Karpas-422 (cell line): ENCODE measurements around the gene RIMS4. TPM values are rescaled to one million over a fixed set of nuclear protein-coding genes. Genes with fewer than 3 reads are reported as not detected.

Source experiments
- DNase-seq: peaks from one replicate; pipeline ENCODE4 v3.0.0-alpha.2; 2015
- H2AFZ ChIP-seq: fragments of 200-600 bp; sonication (generic); 2 replicates; pipeline ENCODE4 v1.6.1; 2014; ENCODE audit warnings: antibody characterized with exemption, low read length, mixed read lengths
- H3K27ac ChIP-seq: fragments of 200-600 bp; sonication (generic); 2 replicates; pipeline ENCODE4 v1.5.1; 2014; ENCODE audit warnings: mild to moderate bottlenecking, low read length, moderate library complexity
- H3K27me3 ChIP-seq: fragments of 200-600 bp; sonication (generic); 2 replicates; pipeline ENCODE4 v1.6.1; 2014; ENCODE audit warnings: low read length, mixed read lengths
- H3K36me3 ChIP-seq: fragments of 200-600 bp; sonication (generic); 2 replicates; pipeline ENCODE4 v1.6.1; 2014; ENCODE audit warnings: low read length, mixed read lengths; ENCODE audit not compliant: insufficient read depth
- H3K4me1 ChIP-seq: fragments of 200-600 bp; sonication (generic); 2 replicates; pipeline ENCODE4 v1.6.1; 2014; ENCODE audit warnings: mild to moderate bottlenecking, low read length, mixed read lengths
- H3K4me2 ChIP-seq: fragments of 200-600 bp; sonication (generic); 2 replicates; pipeline ENCODE4 v1.6.1; 2014; ENCODE audit warnings: low read length, low read depth, mild to moderate bottlenecking; ENCODE audit not compliant: poor library complexity, severe bottlenecking
- H3K4me3 ChIP-seq: fragments of 200-600 bp; sonication (generic); 2 replicates; pipeline ENCODE4 v1.5.1; 2014; ENCODE audit warnings: mild to moderate bottlenecking, antibody characterized with exemption, low read length, mixed read lengths
- H3K79me2 ChIP-seq: fragments of 200-600 bp; sonication (generic); 2 replicates; pipeline ENCODE4 v1.6.1; 2014; ENCODE audit warnings: mild to moderate bottlenecking, low read length, mixed read lengths
- H3K9ac ChIP-seq: fragments of 200-600 bp; sonication (generic); 2 replicates; pipeline ENCODE4 v1.6.0; 2014; ENCODE audit warnings: low read length
- H3K9me2 ChIP-seq: fragments of 200-600 bp; sonication (generic), shearing (Covaris generic); replicated peaks from 2 replicates; pipeline ENCODE4 v1.6.0; 2014; ENCODE audit warnings: mild to moderate bottlenecking, low read length, moderate library complexity; ENCODE audit not compliant: insufficient read depth
- H3K9me3 ChIP-seq: fragments of 300-700, 200-600 bp; sonication (generic); 2 replicates; pipeline ENCODE4 v1.6.1; 2014; ENCODE audit warnings: low read length, mixed read lengths
- H4K20me1 ChIP-seq: fragments of 200-600 bp; sonication (generic); 2 replicates; pipeline ENCODE4 v1.6.1; 2014; ENCODE audit warnings: mild to moderate bottlenecking, antibody characterized with exemption, low read length, low read depth; ENCODE audit not compliant: insufficient read depth
- total RNA-seq: library from RNA; depleted of rRNA; stranded (reverse); fragments of >200 nt; shearing (Covaris generic); gene quantifications from 2 replicates; pipeline ENCODE4 v1.2.3, GENCODE V29; 2014; ENCODE audit warnings: low replicate concordance

Gene RIMS4
- total RNA-seq, 1 experiment from 2014 or later = not detected

GRCh38 chr20:44800391-44801046 lies 9.8 kb downstream of the RIMS4 start:
- no peaks in the 10 kb centered on the region for H3K4me1 ChIP-seq
- no peaks in the 10 kb centered on the region for H3K27me3 ChIP-seq
- peak; percentile 67 for DNase-seq
- H3K4me3 ChIP-seq = no peak overlapping the region
- no peaks in the 10 kb centered on the region for H3K9me3 ChIP-seq
- no peak overlapping the region for H3K9ac ChIP-seq
- no peak overlapping the region for H3K4me2 ChIP-seq
- H3K9me2 ChIP-seq = no peaks in the 10 kb centered on the region
- no peak overlapping the region for H2AFZ ChIP-seq
- H3K79me2 ChIP-seq = no peaks in the 10 kb centered on the region
- no peaks in the 10 kb centered on the region for H3K36me3 ChIP-seq
- no peak overlapping the region for H3K27ac ChIP-seq
- no peaks in the 10 kb centered on the region for H4K20me1 ChIP-seq

DNA sequence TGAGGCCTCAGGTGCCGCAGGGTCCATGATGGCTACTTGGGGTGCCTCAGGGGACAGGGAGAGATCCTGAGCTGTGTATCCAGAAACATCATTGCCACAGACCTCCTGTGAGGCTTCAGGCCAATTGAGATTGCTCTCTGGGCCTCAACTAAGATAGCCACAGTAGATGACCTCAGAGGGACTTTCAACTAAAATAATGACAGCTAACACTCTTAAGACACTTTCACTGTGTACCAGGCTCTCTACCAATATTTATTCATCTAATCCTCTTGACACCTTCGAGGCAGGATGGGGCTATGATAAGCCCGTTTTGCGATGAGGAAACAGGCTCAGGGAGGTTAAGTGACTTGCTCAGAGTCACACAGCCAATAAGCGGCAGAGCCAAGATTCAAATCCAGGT lies 10.7 kb downstream of the RIMS4 start:
- no peak overlapping the region for H3K4me2 ChIP-seq
- no peak for DNase-seq
- no peak overlapping the region for H3K4me3 ChIP-seq
- no peaks in the 10 kb centered on the region for H3K9me2 ChIP-seq
- H3K9me3 ChIP-seq = no peaks in the 10 kb centered on the region
- H3K27me3 ChIP-seq = no peaks in the 10 kb centered on the region
- H3K27ac ChIP-seq = no peak overlapping the region
- H3K79me2 ChIP-seq = no peaks in the 10 kb centered on the region
- H3K9ac ChIP-seq = no peak overlapping the region
- no peaks in the 10 kb centered on the region for H4K20me1 ChIP-seq
- H3K36me3 ChIP-seq = no peaks in the 10 kb centered on the region
- no peaks in the 10 kb centered on the region for H3K4me1 ChIP-seq
- no peak overlapping the region for H2AFZ ChIP-seq

- Histone ChIP-seq H3K27ac (no peak overlapping the region), H3K27me3 (no peaks in the 10 kb centered on the region), H4K20me1 (no peaks in the 10 kb centered on the region), H3K79me2 (no peaks in the 10 kb centered on the region), H3K4me3 (no peak overlapping the region), H3K36me3 (no peaks in the 10 kb centered on the region), H3K4me1 (no peaks in the 10 kb centered on the region), H3K4me2 (no peak overlapping the region), H3K9ac (no peak overlapping the region), H2AFZ (no peak overlapping the region), H3K9me2 (no peaks in the 10 kb centered on the region), H3K9me3 (no peaks in the 10 kb centered on the region)
- DNase-seq = no peak
Measured at GRCh38 chr20:44796758-44797457, 13.4 kb downstream of the RIMS4 start.

- Histone ChIP-seq H3K36me3 (no peaks in the 10 kb centered on the region), H4K20me1 (no peaks in the 10 kb centered on the region), H3K9ac (no peak overlapping the region), H3K27me3 (no peaks in the 10 kb centered on the region), H3K9me3 (no peaks in the 10 kb centered on the region), H3K9me2 (no peaks in the 10 kb centered on the region), H3K4me3 (no peak overlapping the region), H3K79me2 (no peaks in the 10 kb centered on the region), H3K4me2 (no peak overlapping the region), H3K27ac (no peak overlapping the region), H2AFZ (no peak overlapping the region), H3K4me1 (no peaks in the 10 kb centered on the region)
- no peak for DNase-seq
Measured at GRCh38 chr20:44796311-44796710, 14.0 kb downstream of the RIMS4 start.

DNA sequence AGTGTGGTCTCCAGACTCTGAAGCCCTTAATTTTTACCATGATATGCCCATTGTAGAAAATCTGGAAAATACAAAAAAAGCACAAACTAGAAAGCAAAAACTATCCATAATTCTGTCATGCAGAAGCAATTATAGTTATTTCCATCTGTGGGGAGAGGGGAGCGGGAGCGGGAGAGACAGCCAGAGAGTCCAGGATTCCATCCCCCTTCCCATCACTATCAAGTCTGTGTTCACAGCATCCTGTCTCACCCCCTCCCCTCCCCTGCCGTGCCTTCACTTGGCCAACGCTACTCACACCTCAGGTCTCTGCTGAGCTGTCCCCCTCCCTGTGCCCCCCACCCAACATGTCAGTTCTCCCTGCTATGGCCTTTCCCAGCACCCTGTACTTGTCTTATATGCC lies 14.5 kb downstream of the RIMS4 start:
- Histone ChIP-seq H3K9me3 (no peaks in the 10 kb centered on the region), H3K9me2 (no peaks in the 10 kb centered on the region), H3K27me3 (no peaks in the 10 kb centered on the region), H4K20me1 (no peaks in the 10 kb centered on the region), H3K4me2 (no peak overlapping the region), H3K36me3 (no peaks in the 10 kb centered on the region), H3K4me1 (no peaks in the 10 kb centered on the region), H3K4me3 (no peak overlapping the region), H2AFZ (no peak overlapping the region), H3K27ac (no peak overlapping the region), H3K79me2 (no peaks in the 10 kb centered on the region), H3K9ac (no peak overlapping the region)
- DNase-seq = no peak

- no peaks in the 10 kb centered on the region for H3K27me3 ChIP-seq
- no peaks in the 10 kb centered on the region for H3K79me2 ChIP-seq
- H3K9me2 ChIP-seq = no peaks in the 10 kb centered on the region
- H3K36me3 ChIP-seq = no peaks in the 10 kb centered on the region
- no peak overlapping the region for H3K9ac ChIP-seq
- no peak for DNase-seq
- no peak overlapping the region for H3K27ac ChIP-seq
- no peaks in the 10 kb centered on the region for H3K9me3 ChIP-seq
- no peaks in the 10 kb centered on the region for H4K20me1 ChIP-seq
- H2AFZ ChIP-seq = no peak overlapping the region
- no peak overlapping the region for H3K4me2 ChIP-seq
- H3K4me1 ChIP-seq = no peaks in the 10 kb centered on the region
- H3K4me3 ChIP-seq = no peak overlapping the region
Measured at GRCh38 chr20:44792796-44793195, 17.6 kb downstream of the RIMS4 start.

DNA sequence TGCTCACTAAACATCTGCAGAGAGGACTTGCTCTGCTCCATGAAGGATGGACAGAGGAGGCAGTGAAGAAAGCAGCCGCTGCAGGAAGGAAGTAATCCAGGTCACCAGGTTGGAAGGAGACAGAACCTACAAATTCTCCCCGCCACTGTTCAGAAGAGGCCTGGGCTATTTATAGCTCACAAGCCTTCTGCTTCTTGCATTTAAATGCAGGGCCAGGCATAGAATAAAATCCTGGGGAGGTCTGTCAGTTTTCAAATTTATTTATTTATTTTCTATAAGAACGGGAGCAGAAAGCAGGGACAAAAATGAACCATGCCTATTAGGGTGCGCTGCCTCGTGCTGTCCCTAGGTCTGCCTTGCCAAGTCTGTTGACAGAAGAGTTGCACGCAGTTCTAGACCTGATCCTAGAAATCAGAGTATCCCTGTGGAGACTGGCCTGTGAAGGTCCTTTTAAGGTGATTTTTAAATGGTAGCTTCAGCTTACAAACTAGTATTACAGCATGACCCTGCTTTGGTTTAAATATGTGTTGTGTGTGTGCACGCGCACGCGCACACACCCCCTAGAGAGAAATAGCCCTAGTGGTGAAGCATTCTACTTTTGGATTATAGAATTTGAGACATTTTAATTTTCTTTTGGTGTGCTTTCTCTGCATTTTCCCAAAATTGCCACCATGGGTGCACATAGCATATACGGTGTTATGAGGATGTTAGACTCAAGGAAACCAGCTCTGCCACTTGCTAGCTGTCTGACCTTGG lies 19.5 kb downstream of the RIMS4 start:
- Histone ChIP-seq H3K4me3 (no peak overlapping the region), H4K20me1 (no peaks in the 10 kb centered on the region), H3K4me2 (no peak overlapping the region), H3K4me1 (no peaks in the 10 kb centered on the region), H3K9me2 (no peaks in the 10 kb centered on the region), H3K79me2 (no peaks in the 10 kb centered on the region), H3K9me3 (no peaks in the 10 kb centered on the region), H3K9ac (no peak overlapping the region), H3K27ac (no peak overlapping the region), H3K36me3 (no peaks in the 10 kb centered on the region), H3K27me3 (no peaks in the 10 kb centered on the region), H2AFZ (no peak overlapping the region)
- no peak for DNase-seq

GRCh38 chr20:44788706-44789456 lies 21.5 kb downstream of the RIMS4 start:
- H3K9me3 ChIP-seq = no peaks in the 10 kb centered on the region
- H3K9me2 ChIP-seq = no peaks in the 10 kb centered on the region
- H3K9ac ChIP-seq = no peak overlapping the region
- no peaks in the 10 kb centered on the region for H3K79me2 ChIP-seq
- DNase-seq = no peak
- H3K4me3 ChIP-seq = no peak overlapping the region
- no peak overlapping the region for H2AFZ ChIP-seq
- no peaks in the 10 kb centered on the region for H3K27me3 ChIP-seq
- H4K20me1 ChIP-seq = no peaks in the 10 kb centered on the region
- H3K27ac ChIP-seq = no peak overlapping the region
- no peak overlapping the region for H3K4me2 ChIP-seq
- no peaks in the 10 kb centered on the region for H3K36me3 ChIP-seq
- no peaks in the 10 kb centered on the region for H3K4me1 ChIP-seq
